Measurements from ENCODE around the gene CELSR1.

The CELSR1 gene

DNA sequence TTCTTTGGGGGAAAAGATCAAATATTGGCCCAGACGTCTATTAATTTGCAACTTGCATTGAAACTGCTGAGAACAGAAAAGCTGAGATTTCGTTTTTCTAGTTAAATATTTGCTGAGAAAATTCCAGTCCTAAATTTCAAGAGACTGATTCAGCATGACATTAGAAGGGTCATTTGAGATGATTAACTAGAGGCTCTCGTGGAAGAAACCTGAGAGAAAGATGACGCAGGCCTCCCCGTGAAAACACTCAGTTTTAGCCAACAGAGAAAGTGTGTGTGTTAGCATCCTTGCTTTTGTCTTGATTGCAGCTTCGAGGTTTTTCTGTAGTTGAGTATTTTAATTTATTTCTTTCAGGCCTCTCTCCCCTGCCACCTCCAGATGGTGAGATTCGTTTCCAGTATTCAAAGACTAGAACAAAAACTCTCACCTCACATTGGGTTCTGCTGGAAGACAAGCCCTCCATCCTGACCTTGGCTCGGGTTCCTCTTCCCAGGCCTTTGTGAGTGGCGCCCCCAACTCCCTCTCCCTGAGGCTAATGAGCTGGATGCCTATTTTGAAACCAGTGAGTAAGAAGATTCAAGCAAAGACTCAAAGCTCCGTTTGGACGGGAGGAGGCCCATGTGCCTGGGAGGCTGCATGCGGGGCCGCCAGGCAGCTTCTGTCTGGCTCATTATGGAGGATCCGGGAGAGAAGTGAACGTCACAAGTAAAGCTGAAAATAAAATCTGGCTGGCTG lies 52.4 kb downstream of the CELSR1 start:
- Mint-ChIP-seq H3K27ac (no peak overlapping the region), H3K36me3 (no peaks in the 10 kb centered on the region), H3K4me1 (no peaks in the 10 kb centered on the region), H3K9me3 (no peaks in the 10 kb centered on the region), H3K27me3 (no peaks in the 10 kb centered on the region), H3K4me3 (no peak overlapping the region)
- DNase-seq: no peak
- CTCF ChIA-PET: interaction anchor here (1.4 kb wide), 1 partner anchor 57 kb away, joined by 3 read pairs; no protein-coding TSS in a partner anchor

DNA sequence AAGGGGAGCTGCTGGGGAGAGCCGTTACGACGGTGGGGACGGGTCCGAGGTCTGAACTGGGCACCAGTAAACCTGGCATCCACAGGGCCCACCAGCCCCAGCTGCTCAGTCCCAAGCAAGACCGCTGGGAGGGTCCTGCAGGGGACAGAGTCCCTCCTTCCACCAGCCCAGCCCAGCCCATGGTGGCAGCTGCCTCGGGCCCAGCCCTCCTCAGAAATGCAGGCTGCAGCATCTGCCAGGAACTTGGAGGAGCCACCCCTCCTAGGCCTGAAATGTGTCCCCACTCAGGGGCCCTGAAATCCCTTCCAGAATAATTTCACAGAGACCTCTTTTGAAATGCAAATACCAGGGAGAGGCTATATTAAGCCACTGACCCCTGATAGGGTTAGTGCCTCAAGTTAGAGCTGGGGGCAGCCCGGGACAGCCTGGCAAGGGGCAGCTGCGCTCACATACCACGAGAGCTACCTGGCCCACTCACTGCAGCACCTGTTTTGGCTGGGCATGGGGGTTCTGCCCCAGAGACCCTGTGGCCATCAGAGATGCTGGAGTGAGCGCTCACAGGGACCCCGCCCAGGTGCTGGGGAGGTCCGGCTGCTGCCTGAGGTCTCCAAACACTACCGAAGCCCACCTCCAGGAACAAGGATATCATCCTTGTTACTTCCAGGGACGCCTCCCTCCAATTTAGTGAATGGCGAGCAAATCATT lies 53.1 kb downstream of the CELSR1 start:
- no peak for DNase-seq
- no peaks in the 10 kb centered on the region for H3K9me3 Mint-ChIP-seq
- H3K4me3 Mint-ChIP-seq: no peak overlapping the region
- CTCF ChIA-PET: no interaction called here
- no peak overlapping the region for H3K27ac Mint-ChIP-seq
- no peaks in the 10 kb centered on the region for H3K27me3 Mint-ChIP-seq
- no peaks in the 10 kb centered on the region for H3K36me3 Mint-ChIP-seq
- no peaks in the 10 kb centered on the region for H3K4me1 Mint-ChIP-seq

DNA sequence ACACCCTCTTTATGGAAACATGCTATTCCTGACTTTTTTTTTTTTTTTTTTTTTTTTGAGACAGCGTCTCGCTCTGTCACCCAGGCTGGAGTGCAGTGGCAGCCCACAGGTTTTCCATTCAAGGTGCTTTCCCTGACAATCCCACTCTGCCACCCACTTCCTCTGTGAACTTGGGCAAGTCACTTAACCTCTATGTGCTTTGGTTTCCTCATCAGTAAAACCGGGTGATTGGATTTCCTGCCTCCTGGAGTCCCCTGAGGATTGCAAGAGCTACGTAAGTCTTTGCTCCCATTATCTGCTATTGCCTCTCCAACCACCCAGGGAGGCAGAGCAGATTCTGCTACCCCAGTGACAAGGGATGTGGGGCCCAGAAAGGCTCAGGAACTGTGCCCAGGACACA lies 54.1 kb downstream of the CELSR1 start:
- Mint-ChIP-seq H3K36me3 (no peaks in the 10 kb centered on the region), H3K9me3 (no peaks in the 10 kb centered on the region), H3K4me1 (no peaks in the 10 kb centered on the region), H3K4me3 (no peak overlapping the region), H3K27ac (no peak overlapping the region), H3K27me3 (peaks cover 9% of the 10 kb centered on the region)
- CTCF ChIA-PET: no interaction called here
- no peak for DNase-seq

DNA sequence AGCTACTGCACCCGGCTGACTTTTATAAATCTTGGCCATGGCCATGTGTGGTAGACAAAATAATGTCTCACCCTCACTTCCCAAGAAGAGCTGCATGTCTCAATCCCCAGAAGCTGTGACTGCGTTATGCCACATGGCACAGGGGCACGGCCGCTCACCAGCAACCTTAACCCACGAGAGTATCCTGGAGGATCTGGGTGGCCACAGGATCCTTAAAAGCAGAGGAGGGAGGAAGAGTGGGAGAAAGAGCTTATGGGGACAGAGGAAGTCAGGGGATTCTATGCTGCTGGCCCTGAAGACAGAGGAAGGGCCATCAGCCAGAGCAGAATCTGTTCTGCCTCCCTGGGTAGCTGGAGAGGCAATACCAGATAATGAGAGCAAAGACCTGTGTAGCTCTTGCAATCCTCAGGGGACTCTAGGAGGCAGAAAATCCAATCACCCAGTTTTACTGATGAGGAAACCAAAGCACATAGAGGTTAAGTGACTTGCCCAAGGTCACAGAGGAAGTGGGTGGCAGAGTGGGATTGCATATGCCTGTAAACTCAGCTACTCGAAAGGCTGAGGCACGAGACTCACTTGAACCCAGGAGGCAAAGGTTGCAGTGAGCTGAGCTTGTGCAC lies 55.3 kb downstream of the CELSR1 start:
- H3K4me1 Mint-ChIP-seq: no peaks in the 10 kb centered on the region
- H3K27ac Mint-ChIP-seq: no peak overlapping the region
- CTCF ChIA-PET: interaction anchor here (1.0 kb wide), 1 partner anchor 16 kb away, joined by 3 read pairs; no protein-coding TSS in a partner anchor
- no peak overlapping the region for H3K4me3 Mint-ChIP-seq
- H3K9me3 Mint-ChIP-seq: no peaks in the 10 kb centered on the region
- peaks cover 14% of the 10 kb centered on the region for H3K27me3 Mint-ChIP-seq
- DNase-seq: no peak
- H3K36me3 Mint-ChIP-seq: no peaks in the 10 kb centered on the region

DNA sequence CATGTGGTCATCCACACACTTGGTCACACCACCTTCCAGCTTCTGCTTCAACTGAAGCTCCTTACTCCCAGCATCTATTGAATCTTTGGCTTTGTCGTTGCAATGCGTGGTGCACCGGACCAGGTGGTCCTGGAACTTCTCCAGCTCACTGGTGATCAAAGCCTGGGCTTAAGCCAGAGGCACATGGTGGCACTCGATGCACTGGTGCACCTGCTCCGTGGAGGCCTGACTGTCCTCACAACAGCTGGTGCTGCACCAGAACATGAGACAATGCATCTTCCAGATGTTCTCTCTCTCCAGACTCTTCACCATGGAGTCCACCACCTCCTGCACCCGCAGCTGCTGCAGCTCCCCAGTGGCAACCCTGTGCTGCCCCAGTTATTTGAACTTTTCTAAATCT lies 56.0 kb downstream of the CELSR1 start:
- Mint-ChIP-seq H3K27ac (no peak overlapping the region), H3K4me3 (no peak overlapping the region), H3K9me3 (no peaks in the 10 kb centered on the region), H3K4me1 (no peaks in the 10 kb centered on the region), H3K36me3 (no peaks in the 10 kb centered on the region), H3K27me3 (peaks cover 21% of the 10 kb centered on the region)
- CTCF ChIA-PET: no interaction called here
- DNase-seq: no peak

DNA sequence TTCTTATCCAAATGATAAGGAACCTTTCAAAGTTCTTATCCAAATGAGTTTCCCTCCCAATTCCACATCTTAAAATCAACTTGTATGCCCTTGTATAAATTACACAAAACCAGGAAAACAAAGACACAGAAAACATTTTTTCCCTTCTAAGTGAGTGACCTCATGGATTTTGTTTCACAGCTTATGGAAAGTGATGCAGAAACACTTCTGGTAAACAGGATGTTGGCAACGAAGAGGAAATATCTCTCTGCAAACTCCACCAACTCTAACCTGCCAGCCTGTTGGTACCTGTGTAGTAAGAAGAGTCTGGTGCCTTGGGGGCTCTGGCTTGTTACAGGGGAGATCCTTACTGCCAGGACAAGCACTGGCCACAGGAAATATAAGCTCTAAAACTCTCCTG lies 57.0 kb downstream of the CELSR1 start:
- Mint-ChIP-seq H3K27me3 (peaks cover 29% of the 10 kb centered on the region), H3K27ac (no peak overlapping the region), H3K9me3 (no peaks in the 10 kb centered on the region), H3K4me1 (no peaks in the 10 kb centered on the region), H3K4me3 (no peak overlapping the region), H3K36me3 (no peaks in the 10 kb centered on the region)
- no peak for DNase-seq
- CTCF ChIA-PET: no interaction called here

DNA sequence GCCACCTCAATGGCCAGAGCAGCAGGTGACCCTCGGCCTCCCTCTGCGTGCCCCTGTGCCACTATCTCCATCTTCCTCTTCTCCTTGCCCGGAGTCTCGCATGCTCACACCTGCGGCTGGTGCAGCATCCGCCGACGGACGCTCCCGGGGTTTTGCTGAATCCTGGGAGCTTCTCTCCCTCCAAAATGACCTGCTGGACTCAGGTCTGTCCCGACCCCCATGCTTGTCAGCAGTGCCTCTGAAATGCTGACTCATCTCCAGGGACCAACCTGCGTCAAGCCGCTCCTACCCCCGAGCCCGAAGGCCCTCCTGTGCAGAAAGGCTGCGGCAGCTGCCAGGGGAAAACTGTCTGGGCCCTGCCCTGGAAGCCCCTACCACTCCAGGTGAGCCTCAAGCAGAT lies 58.4 kb downstream of the CELSR1 start:
- H3K9me3 Mint-ChIP-seq: no peaks in the 10 kb centered on the region
- CTCF ChIA-PET: no interaction called here
- DNase-seq: no peak
- no peak overlapping the region for H3K4me3 Mint-ChIP-seq
- H3K27ac Mint-ChIP-seq: no peak overlapping the region
- no peaks in the 10 kb centered on the region for H3K4me1 Mint-ChIP-seq
- peaks cover 32% of the 10 kb centered on the region for H3K27me3 Mint-ChIP-seq
- no peaks in the 10 kb centered on the region for H3K36me3 Mint-ChIP-seq

DNA sequence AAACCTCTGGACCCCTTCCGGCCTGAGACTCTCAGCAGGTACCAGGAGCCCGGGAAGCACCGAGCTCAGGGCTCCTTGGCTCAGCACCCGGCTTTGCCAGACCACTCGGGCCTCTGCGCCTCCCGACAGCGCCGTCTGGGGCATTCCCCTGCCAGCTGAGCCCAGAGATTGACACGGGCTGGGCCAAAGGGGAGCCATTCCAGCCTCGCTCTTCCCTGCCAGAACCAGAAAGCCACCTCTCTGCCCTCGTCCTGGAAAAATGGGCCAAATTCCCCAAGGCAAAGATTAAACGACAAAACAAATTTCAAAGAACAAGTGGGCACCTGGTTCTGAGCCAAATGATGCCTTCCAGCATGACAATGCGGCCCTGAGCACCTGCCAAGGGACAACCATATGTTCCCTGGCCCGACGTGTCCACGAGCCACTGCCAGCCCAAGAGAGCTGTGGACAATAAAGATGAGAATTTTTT lies 59.3 kb downstream of the CELSR1 start:
- no peak overlapping the region for H3K27ac Mint-ChIP-seq
- peaks cover 34% of the 10 kb centered on the region for H3K27me3 Mint-ChIP-seq
- no peaks in the 10 kb centered on the region for H3K36me3 Mint-ChIP-seq
- H3K9me3 Mint-ChIP-seq: no peaks in the 10 kb centered on the region
- no peaks in the 10 kb centered on the region for H3K4me1 Mint-ChIP-seq
- DNase-seq: no peak
- CTCF ChIA-PET: no interaction called here
- H3K4me3 Mint-ChIP-seq: no peak overlapping the region

DNA sequence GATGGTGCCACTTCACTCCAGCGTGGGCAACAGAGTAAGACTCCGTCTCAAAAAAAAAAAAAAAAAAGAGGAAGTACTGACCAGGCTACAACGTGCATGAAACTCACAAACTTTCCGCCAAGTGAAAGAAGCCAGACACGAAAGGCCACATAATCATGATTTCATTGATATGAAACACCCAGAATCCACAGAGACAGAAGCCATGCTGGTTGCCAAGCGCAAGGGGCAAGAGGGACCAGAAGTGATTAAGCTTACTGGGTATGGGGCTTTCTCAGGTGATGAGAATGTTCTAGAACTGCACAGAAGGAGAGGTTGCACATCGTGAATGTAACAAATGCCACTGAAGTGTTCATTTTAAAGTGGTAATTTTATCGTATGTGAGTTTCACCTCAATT lies 60.9 kb downstream of the CELSR1 start:
- DNase-seq: no peak
- CTCF ChIA-PET: no interaction called here
- no peak overlapping the region for H3K4me3 Mint-ChIP-seq
- H3K27me3 Mint-ChIP-seq: peaks cover 35% of the 10 kb centered on the region
- no peak overlapping the region for H3K27ac Mint-ChIP-seq
- H3K9me3 Mint-ChIP-seq: no peaks in the 10 kb centered on the region
- no peaks in the 10 kb centered on the region for H3K36me3 Mint-ChIP-seq
- no peaks in the 10 kb centered on the region for H3K4me1 Mint-ChIP-seq

DNA sequence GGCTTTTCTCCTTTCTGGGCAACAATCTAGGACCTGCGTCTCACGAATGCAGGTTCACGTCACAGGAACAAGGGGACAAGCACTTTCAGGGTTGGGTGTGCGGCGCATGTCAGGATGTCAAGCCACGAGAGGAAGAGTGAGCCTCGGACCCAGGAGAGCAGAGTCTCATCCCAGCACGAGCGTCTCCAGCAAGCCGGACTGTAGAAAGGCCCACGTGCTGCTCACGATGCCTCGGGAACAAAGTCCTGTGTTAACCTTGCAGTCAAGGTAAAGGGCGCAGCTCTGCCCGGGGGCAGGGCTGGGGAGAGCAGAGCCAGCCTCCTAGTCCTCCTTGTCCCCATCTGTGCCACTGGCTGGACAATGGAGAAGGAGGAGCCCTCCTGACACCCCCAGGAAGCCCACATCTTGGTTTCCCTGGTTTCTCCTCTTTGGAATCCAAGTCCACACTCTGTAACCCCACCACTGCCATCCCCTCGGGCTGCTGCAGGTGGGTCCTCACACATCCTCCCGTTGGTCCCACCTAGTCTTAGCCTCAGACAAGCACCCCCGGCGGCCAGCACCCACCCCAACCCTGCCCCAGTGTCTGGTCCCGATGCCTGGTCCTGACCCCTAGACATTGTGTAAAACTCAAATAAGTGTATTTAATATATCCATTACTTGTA lies 63.4 kb downstream of the CELSR1 start:
- Mint-ChIP-seq H3K27me3 (peaks cover 32% of the 10 kb centered on the region), H3K4me3 (no peak overlapping the region), H3K9me3 (no peaks in the 10 kb centered on the region), H3K36me3 (no peaks in the 10 kb centered on the region), H3K27ac (no peak overlapping the region), H3K4me1 (no peaks in the 10 kb centered on the region)
- CTCF ChIA-PET: interaction anchor here (0.6 kb wide), 1 partner anchor 841 kb away, joined by 3 read pairs; no protein-coding TSS in a partner anchor
- no peak for DNase-seq

DNA sequence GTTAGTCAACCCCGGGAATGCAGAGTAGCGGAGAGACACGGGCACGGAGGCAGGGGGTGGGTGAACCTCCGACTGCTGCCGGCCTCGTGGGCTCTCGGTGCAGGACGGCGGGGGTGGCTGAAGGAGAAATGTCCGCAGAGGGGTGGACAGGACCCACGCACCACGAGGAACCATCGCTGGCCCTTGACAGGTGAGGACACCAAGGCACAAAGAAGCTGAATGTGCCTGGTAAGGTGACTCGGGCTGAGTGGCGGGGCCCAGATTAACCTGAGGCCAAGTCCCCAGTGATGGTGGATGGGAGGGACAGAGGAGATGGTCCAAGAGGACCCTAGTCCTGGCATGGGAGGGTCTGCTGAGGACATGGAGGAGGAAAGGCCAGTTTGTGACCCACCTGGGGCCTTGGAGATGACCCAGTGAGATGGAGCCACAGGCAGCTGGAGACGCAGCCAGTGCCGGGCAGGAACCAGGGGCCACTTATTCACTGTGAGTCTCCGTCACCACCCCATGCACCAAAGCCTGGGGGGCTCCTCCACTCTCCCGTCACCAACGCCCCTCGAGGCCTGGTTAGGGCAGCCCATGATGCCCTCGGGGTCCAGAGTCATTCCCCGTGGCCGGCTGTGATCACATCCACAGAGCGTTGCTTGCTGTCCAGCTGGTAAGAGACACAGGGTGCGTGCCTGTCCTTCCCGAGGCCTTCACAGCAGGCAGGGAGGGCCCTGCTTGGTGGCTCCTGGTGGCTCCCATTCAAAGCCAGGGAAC lies 64.2 kb downstream of the CELSR1 start:
- H3K27ac Mint-ChIP-seq: no peak overlapping the region
- no peaks in the 10 kb centered on the region for H3K4me1 Mint-ChIP-seq
- CTCF ChIA-PET: no interaction called here
- no peak for DNase-seq
- peaks cover 24% of the 10 kb centered on the region for H3K27me3 Mint-ChIP-seq
- no peaks in the 10 kb centered on the region for H3K36me3 Mint-ChIP-seq
- H3K9me3 Mint-ChIP-seq: peaks cover 2% of the 10 kb centered on the region
- no peak overlapping the region for H3K4me3 Mint-ChIP-seq

DNA sequence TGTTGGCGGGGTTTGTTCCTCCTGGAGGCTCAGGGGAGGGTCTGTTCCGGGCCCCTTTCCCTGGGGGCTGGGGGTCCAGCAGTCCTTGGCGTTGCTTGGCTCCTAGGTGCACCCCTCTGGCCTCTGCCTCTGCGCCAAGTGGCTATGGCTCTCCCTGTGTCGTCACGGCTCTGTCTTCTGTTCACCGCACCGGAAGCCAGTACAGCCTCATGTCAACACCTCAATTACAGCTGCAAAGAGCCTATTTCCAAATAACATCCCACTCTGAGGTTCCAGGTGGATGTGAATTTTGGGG lies 64.8 kb downstream of the CELSR1 start:
- Mint-ChIP-seq H3K36me3 (no peaks in the 10 kb centered on the region), H3K9me3 (peaks cover 2% of the 10 kb centered on the region), H3K27me3 (peaks cover 22% of the 10 kb centered on the region), H3K4me1 (no peaks in the 10 kb centered on the region), H3K4me3 (no peak overlapping the region), H3K27ac (no peak overlapping the region)
- no peak for DNase-seq
- CTCF ChIA-PET: no interaction called here

DNA sequence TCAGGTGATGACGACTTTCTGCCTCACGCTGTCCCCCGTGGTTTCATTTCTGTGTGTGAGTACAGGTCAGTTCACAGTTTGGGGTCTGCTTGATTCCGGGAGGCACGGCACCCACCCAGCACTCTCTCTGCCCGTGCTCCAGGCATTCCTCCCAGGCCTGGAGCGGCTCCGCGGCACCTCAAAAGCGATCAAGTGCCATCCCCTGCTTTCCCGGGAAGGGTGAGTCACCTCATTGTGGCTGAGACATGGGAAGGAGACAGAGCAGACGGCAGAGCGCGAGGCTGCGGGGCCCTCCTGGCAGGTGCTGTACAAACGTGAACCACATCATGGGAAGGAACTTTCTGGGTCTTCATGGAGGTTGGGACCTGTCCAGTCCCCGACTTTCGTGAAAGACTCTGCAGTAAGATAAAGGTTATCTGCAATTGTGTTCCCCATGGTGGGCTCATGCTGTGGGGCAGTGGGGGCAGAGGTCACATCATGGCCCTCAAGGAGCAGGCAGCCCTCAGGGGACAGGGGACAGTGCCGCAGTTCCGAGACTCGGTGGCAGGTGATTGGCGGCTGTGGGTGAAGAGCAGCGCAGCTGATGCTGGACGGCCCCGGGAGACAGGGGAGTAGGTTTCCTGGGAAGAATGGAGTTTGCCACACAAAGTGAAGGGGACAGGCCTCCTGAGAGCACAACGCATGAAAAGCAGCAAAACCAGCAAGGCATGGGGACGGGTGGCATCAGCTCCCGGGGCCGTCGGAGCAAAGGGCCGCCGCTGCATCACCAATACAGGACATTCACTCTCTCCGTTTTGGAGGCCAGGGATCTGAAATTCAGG lies 65.3 kb downstream of the CELSR1 start:
- CTCF ChIA-PET: no interaction called here
- peaks cover 20% of the 10 kb centered on the region for H3K27me3 Mint-ChIP-seq
- H3K36me3 Mint-ChIP-seq: no peaks in the 10 kb centered on the region
- H3K4me3 Mint-ChIP-seq: no peak overlapping the region
- DNase-seq: no peak
- no peaks in the 10 kb centered on the region for H3K4me1 Mint-ChIP-seq
- H3K27ac Mint-ChIP-seq: no peak overlapping the region
- peaks cover 2% of the 10 kb centered on the region for H3K9me3 Mint-ChIP-seq

Measured in activated naive CD4-positive, alpha-beta T cell treated with anti-CD3 and anti-CD28 coated beads, Interleukin-2, amount 10 ng/mL, durations not matched to agents 7 days and 5 days (primary cell).